Tibial nerve (tissue), 4 donors: ENCODE data around the gene CCDC152. TPM values are rescaled to one million over a fixed set of nuclear protein-coding genes. Genes with fewer than 3 reads are reported as not detected.

Experiments
- DNase-seq, 2 donors: peaks; one replicate each; pipeline ENCODE4 v3.0.0-alpha.2; 2019; ENCODE audit warnings: low spot score in 2 of 2
- H3K27ac ChIP-seq, 4 donors: fragments of 200-600 bp; sonication (generic) in 3 of 4; one replicate each; pipeline ENCODE4 v1.5.1; 2017 to 2019; ENCODE audit warnings: mild to moderate bottlenecking in 1 of 4
- H3K27me3 ChIP-seq, 2 donors: fragments of 200-600 bp; sonication (generic) in 1 of 2; one replicate each; pipeline versions ENCODE4 v1.5.1 to v1.6.0; 2017 to 2019
- H3K36me3 ChIP-seq, 3 donors: fragments of 200-600 bp; sonication (generic); one replicate each; pipeline ENCODE4 v1.5.1; 2018 to 2019
- H3K4me1 ChIP-seq, 4 donors: fragments of 200-600 bp; sonication (generic) in 3 of 4; one replicate each; pipeline ENCODE4 v1.5.1; 2017 to 2019
- H3K4me3 ChIP-seq, 4 donors: fragments of 200-600 bp; sonication (generic) in 3 of 4; one replicate each; pipeline ENCODE4 v1.5.1; 2017 to 2019; ENCODE audit warnings: mild to moderate bottlenecking in 1 of 4, moderate library complexity in 1 of 4
- H3K9me3 ChIP-seq, 4 donors: fragments of 200-600 bp; sonication (generic) in 3 of 4; one replicate each; pipeline ENCODE4 v1.5.1; 2017 to 2019
- CTCF ChIP-seq, 5 experiments: fragments of 200-600 bp in 3 of 5; fragments of 450-650 bp in 2 of 5; sonication (generic) in 3 of 5; IDR thresholded peaks; one replicate each; pipeline ENCODE4 v1.5.1; 2016 to 2019; ENCODE audit warnings: antibody characterized with exemption in 5 of 5, mild to moderate bottlenecking in 3 of 5, moderate library complexity in 2 of 5
- EP300 ChIP-seq, 2 donors: sonication (generic); formaldehyde crosslinking; IDR thresholded peaks; one replicate each; pipeline ENCODE4 v1.6.1; 2017; ENCODE audit warnings: antibody characterized with exemption in 2 of 2, mild to moderate bottlenecking in 1 of 2
- POLR2A ChIP-seq, 2 donors: fragments of 450-650 bp; IDR thresholded peaks; one replicate each; pipeline ENCODE4 v1.6.1; 2017; ENCODE audit warnings: antibody characterized with exemption in 2 of 2, mild to moderate bottlenecking in 2 of 2, moderate library complexity in 2 of 2
- WGBS, 2 donors: methylation state at CpG; one replicate each; pipeline ENCODE4 v1.1.5; 2018; 5-methylcytosine and 5-hydroxymethylcytosine counted together
- total RNA-seq, 4 donors: library from RNA; depleted of rRNA; stranded (reverse); fragments of >200 nt; gene quantifications; one replicate each; pipeline ENCODE4 v1.1.0, GENCODE V29; 2016

The CCDC152 gene
- total RNA-seq, 4 donors from 2014 or later = 2.6 to 3.9 (median 3.0) TPM

GRCh38 chr5:42759456-42759855 is 2.8 kb downstream of the CCDC152 start:
- Histone ChIP-seq H3K4me1 (peaks cover 0 to 6% (median 2%) of the 10 kb centered on the region in 4 donors), H3K27ac (no peak overlapping the region), H3K9me3 (no peaks in the 10 kb centered on the region), H3K36me3 (no peaks in the 10 kb centered on the region), H3K27me3 (no peaks in the 10 kb centered on the region), H3K4me3 (no peak overlapping the region)
- TF ChIP-seq POLR2A (IDR thresholded peaks at IDR 0.05) (no peak), EP300 (IDR thresholded peaks at IDR 0.05) (no peak), CTCF (IDR thresholded peaks at IDR 0.05) (no peak)
- 81 to 87% methylated on average over 2 of the region's 2 CpGs for WGBS, 2 donors
- no peak for DNase-seq

GRCh38 chr5:42760426-42760825 is 3.8 kb downstream of the CCDC152 start:
- TF ChIP-seq POLR2A (IDR thresholded peaks at IDR 0.05) (no peak), CTCF (IDR thresholded peaks at IDR 0.05) (no peak), EP300 (IDR thresholded peaks at IDR 0.05) (no peak)
- no peak for DNase-seq
- 88 to 92% methylated on average over 4 of the region's 4 CpGs for WGBS, 2 donors
- Histone ChIP-seq H3K36me3 (no peaks in the 10 kb centered on the region), H3K27ac (no peak overlapping the region), H3K4me3 (no peak overlapping the region), H3K4me1 (peaks cover 0 to 6% (median 2%) of the 10 kb centered on the region in 4 donors), H3K9me3 (no peaks in the 10 kb centered on the region), H3K27me3 (no peaks in the 10 kb centered on the region)

- Histone ChIP-seq H3K4me3 (no peak overlapping the region), H3K27ac (no peak overlapping the region), H3K27me3 (no peaks in the 10 kb centered on the region), H3K9me3 (no peaks in the 10 kb centered on the region), H3K4me1 (peaks cover 0 to 6% (median 2%) of the 10 kb centered on the region in 4 donors), H3K36me3 (no peaks in the 10 kb centered on the region)
- no peak for TF ChIP-seq POLR2A (IDR thresholded peaks at IDR 0.05)
- no peak for TF ChIP-seq CTCF (IDR thresholded peaks at IDR 0.05)
- no peak for TF ChIP-seq EP300 (IDR thresholded peaks at IDR 0.05)
- WGBS, 2 donors = 94 to 96% methylated on average over 1 of the region's 1 CpG
- no peak for DNase-seq
Observed at GRCh38 chr5:42761791-42762190, 5.2 kb downstream of the CCDC152 start.

- DNase-seq = no peak
- WGBS, 2 donors = 29 to 36% methylated on average over 3 of the region's 3 CpGs
- Histone ChIP-seq H3K36me3 (no peaks in the 10 kb centered on the region), H3K9me3 (no peaks in the 10 kb centered on the region), H3K4me3 (no peak overlapping the region), H3K27me3 (no peaks in the 10 kb centered on the region), H3K4me1 (peaks cover 0 to 5% (median 0%) of the 10 kb centered on the region in 4 donors), H3K27ac (no peak overlapping the region)
- peak; percentile 41 to 62 (median 49) for TF ChIP-seq CTCF (IDR thresholded peaks at IDR 0.05)
- no peak for TF ChIP-seq EP300 (IDR thresholded peaks at IDR 0.05)
Observed at GRCh38 chr5:42767491-42768105, 11.0 kb downstream of the CCDC152 start.

- no peaks in the 10 kb centered on the region for H3K36me3 ChIP-seq
- H3K4me3 ChIP-seq = no peak overlapping the region
- TF ChIP-seq CTCF (IDR thresholded peaks at IDR 0.05) = no peak
- TF ChIP-seq POLR2A (IDR thresholded peaks at IDR 0.05) = no peak
- no peak for TF ChIP-seq EP300 (IDR thresholded peaks at IDR 0.05)
- 51 to 70% methylated on average over 1 of the region's 1 CpG for WGBS, 2 donors
- no peaks in the 10 kb centered on the region for H3K27me3 ChIP-seq
- no peaks in the 10 kb centered on the region for H3K9me3 ChIP-seq
- peaks cover 0 to 5% (median 0%) of the 10 kb centered on the region in 4 donors for H3K4me1 ChIP-seq
- DNase-seq = no peak
- no peak overlapping the region for H3K27ac ChIP-seq
Observed at GRCh38 chr5:42768106-42768504, 11.5 kb downstream of the CCDC152 start.
